Psoas muscle (tissue), 8 donors: Measurements from ENCODE around the gene ZNF729. TPM values are rescaled to one million over a fixed set of nuclear protein-coding genes. Genes with fewer than 3 reads are reported as not detected.
"Not testable (repeated sequence)": the region's sequence is repeated elsewhere in the genome, so short reads cannot be mapped to it uniquely, and the experiment has no call there.

Experiments
- ATAC-seq, 4 donors: fragments of 200-7000 bp; cut with Tn5 transposase; one replicate each; pipeline ENCODE4 v1.9.1; 2020; ENCODE audit warnings: moderate library complexity in 3 of 4, mild to moderate bottlenecking in 2 of 4
- DNase-seq, 2 donors: peaks; one replicate each; pipeline ENCODE4 v3.0.0-alpha.2; 2020
- H3K27ac ChIP-seq: fragments of 200-600 bp; one replicate; pipeline ENCODE4 v1.8.0; 2022
- H3K27me3 ChIP-seq, 3 donors: fragments of 200-600 bp in 1 of 3; one replicate each; pipeline versions ENCODE4 v1.6.1 to v1.8.0; 2013 to 2022; ENCODE audit warnings: low read length in 2 of 3, mild to moderate bottlenecking in 2 of 3, moderate library complexity in 1 of 3; ENCODE audit not compliant: insufficient read depth in 3 of 3
- H3K36me3 ChIP-seq, 2 donors: fragments of 200-600 bp in 1 of 2; one replicate each; pipeline versions ENCODE4 v1.6.1 to v1.8.0; 2013 to 2022; ENCODE audit warnings: low read depth in 1 of 2, mild to moderate bottlenecking in 1 of 2, moderate library complexity in 1 of 2; ENCODE audit not compliant: insufficient read depth in 1 of 2
- H3K4me1 ChIP-seq: fragments of 200-600 bp; one replicate; pipeline ENCODE4 v1.8.0; 2022
- H3K4me3 ChIP-seq: fragments of 200-600 bp; one replicate; pipeline ENCODE4 v1.8.0; 2022; ENCODE audit warnings: mild to moderate bottlenecking
- H3K9me3 ChIP-seq: fragments of 200-600 bp; one replicate; pipeline ENCODE4 v1.8.0; 2022
- CTCF ChIP-seq: fragments of 200-600 bp; IDR thresholded peaks from one replicate; pipeline ENCODE4 v1.8.0; 2022; ENCODE audit warnings: antibody characterized with exemption
- WGBS, 3 donors: extraction: QIAGEN DNeasy Blood & Tissue Kit; methylation state at CpG; one replicate each; pipeline versions ENCODE4 v1.1.6 to v1.1.7; 2013; 5-methylcytosine and 5-hydroxymethylcytosine counted together
- intact Hi-C, 2 donors: fragments of 100-400 bp; cut with DNase I; formaldehyde crosslinking; loops; one replicate each; pipeline versions ENCODE4 v1.11.0 to v1.14.2; 2022
- polyA plus RNA-seq, 3 donors: library from polyadenylated mRNA; stranded (reverse); fragments of 200-250 nt; gene quantifications; one replicate each; pipeline ENCODE4 v1.2.3, GENCODE V29; 2013
- total RNA-seq, 4 donors: library from RNA; stranded (reverse); fragmentation: NEBNext Ultra II Directional in 2 of 4; extraction: Animal tissue kit (Norgen Biotek cat#: 25700) in 2 of 4; gene quantifications; one replicate each; pipeline versions ENCODE4 v1.2.1 to v1.2.4, GENCODE V29; 2021 to 2023
- donor health status: healthy with polysubstance abuse.
- donor health status: DM: no; HTN: no; CAD: no; lungs with moderate emphysema.
- donor health status: Bipolar disorder and iron deficiency.
- donor health status: healthy.
- donor health status: DM: yes; HTN: yes; CAD: no.
- donor health status: DM: no; HTN: no; CAD: no.
- donor health status: DM: no; HTN: no; CAD: no.
- donor health status: DM: yes; HTN: yes; CAD: no.

The ZNF729 gene
- total and polyA plus RNA-seq, 7 donors: not detected

DNA sequence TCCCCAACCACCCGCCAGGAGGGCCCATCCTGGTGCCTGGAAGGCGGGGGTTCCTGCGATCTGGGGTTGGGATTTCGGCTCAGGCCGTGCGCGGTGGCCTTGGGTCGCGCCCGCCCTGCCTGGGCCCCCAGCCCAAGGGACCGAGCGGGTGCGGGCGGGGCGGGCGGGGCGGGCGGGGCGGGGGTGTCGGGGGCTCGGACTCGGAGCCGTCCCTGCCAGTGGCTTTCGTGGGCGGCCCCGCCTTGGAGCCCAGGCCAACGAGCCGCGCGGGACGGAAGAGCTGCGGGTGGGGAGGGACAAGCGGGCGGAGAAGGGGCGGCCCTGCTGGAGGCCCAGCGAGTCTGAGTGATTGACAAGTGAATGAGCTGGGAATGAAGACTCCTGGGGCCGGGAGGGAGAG is 24.6 kb upstream of the ZNF729 start:
- no peak for DNase-seq
- Histone ChIP-seq H3K27ac (no peak overlapping the region), H3K27me3 (no peaks in the 10 kb centered on the region), H3K9me3 (peaks cover 4% of the 10 kb centered on the region), H3K4me1 (no peaks in the 10 kb centered on the region), H3K36me3 (no peaks in the 10 kb centered on the region), H3K4me3 (no peak overlapping the region)
- no peak for TF ChIP-seq CTCF
- intact Hi-C loops: no loop called here
- ATAC-seq: no peak
- 8 to 10% (median 9%) methylated on average over 23 to 37 of the region's 37 CpGs for WGBS, 3 donors

DNA sequence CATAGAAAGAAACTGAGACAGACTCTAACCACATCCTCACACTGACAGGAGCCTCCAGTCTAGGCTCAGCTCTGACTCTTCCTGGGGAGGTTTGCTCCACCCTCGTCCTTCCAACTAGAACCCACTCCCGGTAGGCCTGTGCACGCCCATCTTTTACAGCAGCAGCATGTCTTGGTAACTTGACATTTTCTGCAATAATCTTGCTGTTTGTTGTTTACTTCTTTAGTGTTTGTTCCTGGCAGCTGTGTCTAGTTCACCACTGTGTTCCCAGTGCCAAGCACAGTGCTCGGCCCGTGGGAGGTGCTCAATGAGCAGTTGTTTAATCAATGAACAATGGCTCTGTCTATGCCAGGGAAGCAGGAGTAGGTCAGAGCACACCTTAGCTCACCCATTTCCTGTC is 23.1 kb upstream of the ZNF729 start:
- Histone ChIP-seq H3K36me3 (no peaks in the 10 kb centered on the region), H3K4me3 (no peak overlapping the region), H3K27ac (no peak overlapping the region), H3K4me1 (no peaks in the 10 kb centered on the region), H3K27me3 (no peaks in the 10 kb centered on the region), H3K9me3 (peaks cover 4% of the 10 kb centered on the region)
- no peak for TF ChIP-seq CTCF
- WGBS, 3 donors: 83 to 90% (median 85%) methylated on average over 5 of the region's 5 CpGs
- ATAC-seq (no peak), DNase-seq (no peak)
- intact Hi-C loops: no loop called here

GRCh38 chr19:22321554-22321953 is 35.3 kb downstream of the ZNF729 start:
- H3K9me3 ChIP-seq, H3K27me3 ChIP-seq, H3K36me3 ChIP-seq, H3K4me1 ChIP-seq, H3K4me3 ChIP-seq, DNase-seq, ATAC-seq, intact Hi-C loops, H3K27ac ChIP-seq: not testable (repeated sequence)
- WGBS, 3 donors: 92 to 95% (median 93%) methylated on average over 27 of the region's 27 CpGs

GRCh38 chr19:22326219-22326618 is 40.0 kb downstream of the ZNF729 start:
- Histone ChIP-seq H3K27ac (no peak overlapping the region), H3K4me3 (no peak overlapping the region), H3K4me1 (no peaks in the 10 kb centered on the region), H3K27me3 (no peaks in the 10 kb centered on the region), H3K36me3 (no peaks in the 10 kb centered on the region), H3K9me3 (no peaks in the 10 kb centered on the region)
- ATAC-seq (no peak), DNase-seq (no peak)
- no peak for TF ChIP-seq CTCF
- 72 to 73% (median 72%) methylated on average over 4 of the region's 4 CpGs for WGBS, 3 donors
- intact Hi-C loops: no loop called here

DNA sequence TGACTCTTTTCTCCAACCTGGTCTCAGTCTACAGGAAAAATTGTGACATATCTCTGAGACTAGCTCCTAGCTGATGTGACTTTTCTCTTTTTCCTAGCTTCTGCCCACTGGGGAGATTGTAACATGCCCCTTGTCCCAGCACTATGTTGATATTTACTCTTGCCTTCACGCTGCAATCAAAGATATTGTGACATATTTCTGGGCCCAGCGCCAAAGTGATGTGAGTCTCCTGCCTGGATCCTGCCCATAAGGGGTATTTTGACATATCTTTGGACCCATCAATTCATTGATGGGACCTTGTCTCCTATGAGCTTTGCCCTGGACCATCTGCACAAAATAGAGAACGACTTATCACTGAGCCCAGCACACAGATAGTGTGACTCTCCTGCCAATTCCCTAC is 41.1 kb downstream of the ZNF729 start:
- 75 to 81% (median 78%) methylated on average over 3 of the region's 3 CpGs for WGBS, 3 donors
- no peaks in the 10 kb centered on the region for H3K36me3 ChIP-seq
- intact Hi-C loops: no loop called here
- no peak for TF ChIP-seq CTCF
- H3K27me3 ChIP-seq: no peaks in the 10 kb centered on the region
- DNase-seq: no peak
- no peaks in the 10 kb centered on the region for H3K4me1 ChIP-seq
- ATAC-seq: no peak
- no peak overlapping the region for H3K4me3 ChIP-seq
- no peaks in the 10 kb centered on the region for H3K9me3 ChIP-seq
- no peak overlapping the region for H3K27ac ChIP-seq
